IPS DF 19.7 (cell line): Measurements from ENCODE around the gene BLVRB.
"Not testable (repeated sequence)": the region's sequence is repeated elsewhere in the genome, so short reads cannot be mapped to it uniquely, and the experiment has no call there.

Experiments used
- DNase-seq: peaks from one replicate; pipeline ENCODE4 v3.0.0-alpha.2; 2013; ENCODE audit warnings: low read depth, low spot score

Gene BLVRB

DNA sequence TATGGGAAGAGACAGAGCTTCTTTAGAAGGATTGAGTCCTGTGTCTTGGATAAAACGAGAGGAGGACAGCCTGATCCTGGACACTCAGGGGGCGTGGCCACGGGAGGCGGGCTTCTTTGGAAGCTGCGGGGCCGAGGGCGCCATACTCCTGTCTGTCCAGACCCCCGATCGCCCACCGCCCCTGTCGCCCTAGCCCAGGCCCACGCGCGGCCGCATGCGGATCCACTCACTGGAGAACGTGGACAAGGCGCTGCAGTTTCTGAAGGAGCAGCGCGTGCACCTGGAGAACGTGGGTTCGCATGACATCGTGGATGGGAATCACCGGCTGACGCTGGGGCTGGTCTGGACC lies 24.3 kb upstream of the BLVRB start:
- no peak for DNase-seq

GRCh38 chr19:40486017-40486416 lies 20.5 kb upstream of the BLVRB start:
- no peak for DNase-seq

DNA sequence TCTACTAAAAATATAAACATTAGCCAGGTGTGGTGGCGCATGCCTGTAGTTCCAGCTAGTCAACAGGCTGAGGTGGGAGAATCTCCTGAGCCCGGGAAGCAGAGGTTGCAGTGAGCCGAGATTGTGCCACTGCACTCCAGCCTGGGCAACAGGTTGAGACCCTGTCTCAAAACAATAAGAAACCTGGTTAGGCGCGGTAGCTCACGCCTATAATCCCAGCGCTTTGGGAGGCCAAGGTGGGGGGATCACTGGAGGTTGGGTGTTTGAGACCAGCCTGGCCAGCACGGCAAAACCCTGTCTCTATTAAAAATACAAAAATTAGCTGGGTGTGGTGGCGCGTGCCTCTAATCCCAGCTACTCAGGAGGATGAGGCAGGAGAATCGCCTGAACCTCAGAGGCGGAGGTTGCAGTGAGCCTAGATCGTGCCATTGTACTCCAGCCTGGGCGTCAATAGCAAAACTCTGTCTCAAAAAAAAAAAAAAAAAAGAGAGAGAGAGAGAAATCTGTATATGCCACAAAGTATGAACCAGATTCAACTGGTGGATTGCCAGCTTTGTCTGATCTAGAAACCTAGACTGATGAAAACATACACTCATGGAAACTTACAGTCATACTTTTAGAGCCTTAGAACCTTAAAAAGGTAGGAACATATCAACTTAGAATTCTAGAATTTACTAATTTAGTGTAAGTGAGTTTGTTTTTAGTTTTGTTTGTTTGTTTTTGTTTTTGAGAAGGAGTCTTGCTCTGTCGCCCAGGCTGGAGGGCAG lies 10.5 kb upstream of the BLVRB start:
- not testable (repeated sequence) for DNase-seq

DNA sequence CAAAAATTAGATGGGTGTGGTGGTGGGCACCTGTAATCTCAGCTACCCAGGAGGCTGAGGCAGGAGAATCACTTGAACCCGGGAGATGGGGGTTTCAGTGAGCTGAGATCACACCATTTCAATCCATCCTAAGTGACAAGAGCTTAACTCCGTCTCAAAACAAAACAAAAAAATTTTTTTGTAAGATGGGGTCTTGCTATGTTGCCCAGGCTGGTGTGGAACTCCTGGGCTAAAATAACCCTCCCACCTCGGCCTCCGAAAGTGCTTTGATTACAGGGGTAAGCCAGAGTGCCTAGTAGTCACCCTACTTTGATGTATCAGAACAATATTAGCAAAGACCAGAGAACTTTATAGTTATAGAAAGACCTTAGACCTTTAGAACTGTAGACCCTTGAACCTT lies 9.2 kb upstream of the BLVRB start:
- no peak for DNase-seq

DNA sequence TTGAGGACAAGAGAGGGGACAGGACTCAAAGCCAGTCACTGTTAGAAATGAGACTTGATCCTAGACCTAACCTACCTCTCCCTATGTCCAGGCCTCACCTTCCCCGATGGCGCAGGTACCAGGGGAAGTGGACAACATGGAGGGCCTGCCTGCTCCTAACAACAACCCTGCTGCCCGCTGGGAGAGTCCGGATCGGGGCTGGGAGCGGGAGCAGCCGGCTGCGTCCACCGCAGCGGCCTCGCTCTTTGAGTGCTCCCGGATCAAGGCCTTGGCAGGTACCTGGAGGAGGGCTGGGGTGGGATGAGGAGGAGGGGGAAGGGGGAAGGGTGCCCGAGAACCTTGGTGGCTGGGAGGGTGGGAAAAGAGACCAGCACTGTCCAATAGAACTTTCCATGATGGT lies 7.0 kb upstream of the BLVRB start:
- DNase-seq: no peak

DNA sequence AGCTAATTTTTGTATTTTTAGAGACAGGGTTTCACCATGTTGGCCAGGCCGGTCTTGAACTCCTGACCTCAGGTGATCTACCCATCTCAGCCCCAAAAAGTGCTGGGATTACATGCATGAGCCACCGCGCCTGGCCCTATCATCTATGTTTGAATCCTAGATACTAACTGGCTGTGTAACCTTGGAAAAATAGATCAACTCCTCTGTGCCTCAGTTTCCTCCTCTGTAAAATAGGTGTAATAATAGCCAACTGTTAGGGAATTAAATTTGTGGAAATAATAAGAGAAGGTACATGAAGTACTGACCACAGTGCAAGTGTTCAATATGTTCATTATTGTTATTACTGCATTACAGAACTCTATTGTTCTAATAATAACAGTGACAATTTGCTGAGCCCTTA lies 5.6 kb upstream of the BLVRB start:
- DNase-seq: no peak

DNA sequence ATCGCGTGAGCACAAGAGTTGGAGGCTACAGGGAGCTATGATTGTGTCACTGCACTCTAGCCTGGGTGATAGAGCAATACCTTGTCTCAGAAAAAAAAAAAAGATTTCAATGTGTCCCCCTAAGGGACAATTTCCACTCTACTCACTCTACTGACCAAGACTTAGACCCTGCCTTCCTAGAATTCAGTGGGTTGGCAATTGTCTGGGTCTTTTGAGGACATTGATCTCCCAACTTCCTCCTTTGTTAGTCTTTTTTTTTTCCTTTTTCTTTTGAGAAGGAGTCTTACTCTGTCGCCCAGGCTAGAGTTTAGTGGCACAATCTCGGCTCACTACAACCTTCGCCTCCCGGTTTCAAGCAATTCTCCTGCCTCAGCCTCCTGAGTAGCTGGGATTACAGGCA lies 3.5 kb upstream of the BLVRB start:
- no peak for DNase-seq

GRCh38 chr19:40466985-40467734 lies 1.6 kb upstream of the BLVRB start, which contains the start of gene SPTBN4:
TSS of gene SPTBN4 (plus strand) at chr19:40467001. CDS start at chr19:40472622, 5,621 bp downstream.
- no peak for DNase-seq

GRCh38 chr19:40466219-40466984 lies 857 bp upstream of the BLVRB start:
- DNase-seq: no peak

GRCh38 chr19:40465025-40465556 lies 454 bp downstream of the BLVRB start:
- DNase-seq: no peak

DNA sequence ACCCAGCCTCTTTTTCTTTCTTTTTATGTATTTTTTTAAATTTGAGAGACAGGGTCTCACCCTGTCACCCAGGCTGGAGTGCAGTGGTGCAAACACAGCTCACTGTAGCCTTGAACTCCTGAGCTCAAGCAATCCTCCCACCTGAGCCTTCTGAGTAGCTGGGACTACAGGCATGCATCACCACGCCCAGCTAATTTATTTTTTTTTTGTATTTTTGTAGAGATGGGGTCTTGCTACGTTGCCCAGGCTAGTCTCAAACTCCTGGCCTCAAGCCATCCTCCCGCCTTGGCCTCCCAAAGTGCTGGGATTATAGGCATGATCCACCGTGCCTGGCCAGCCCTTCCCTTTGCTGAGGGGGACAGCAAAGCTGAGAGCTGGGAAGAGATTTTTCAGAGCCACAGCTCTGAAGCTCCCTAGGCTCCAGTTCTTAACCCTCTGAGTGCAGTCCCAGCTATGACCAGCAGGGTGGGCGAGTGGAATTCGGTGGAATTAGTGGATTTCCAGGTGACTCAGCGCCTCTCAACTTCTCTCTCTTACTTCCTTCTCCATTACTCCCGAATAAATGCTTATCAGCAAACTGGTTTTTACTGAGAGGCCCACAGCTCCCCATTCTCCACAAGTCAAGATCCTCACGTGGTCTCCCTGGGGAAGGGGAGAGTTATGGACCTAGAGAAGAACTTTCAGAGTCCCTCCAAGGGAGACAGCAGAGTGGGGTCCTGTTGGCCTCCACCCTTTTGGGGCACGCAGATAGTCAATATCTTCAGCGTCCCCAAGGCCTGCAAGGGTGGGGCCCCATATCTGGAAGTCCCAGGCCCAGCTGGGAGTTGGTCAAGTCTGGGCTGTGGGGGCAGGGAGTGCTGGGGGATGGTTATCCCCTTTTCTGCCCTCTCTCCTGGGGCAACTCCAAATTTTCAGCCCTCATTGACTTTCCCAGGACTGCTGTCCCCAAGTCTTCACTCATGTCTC lies 1.2 kb downstream of the BLVRB start:
- no peak for DNase-seq

DNA sequence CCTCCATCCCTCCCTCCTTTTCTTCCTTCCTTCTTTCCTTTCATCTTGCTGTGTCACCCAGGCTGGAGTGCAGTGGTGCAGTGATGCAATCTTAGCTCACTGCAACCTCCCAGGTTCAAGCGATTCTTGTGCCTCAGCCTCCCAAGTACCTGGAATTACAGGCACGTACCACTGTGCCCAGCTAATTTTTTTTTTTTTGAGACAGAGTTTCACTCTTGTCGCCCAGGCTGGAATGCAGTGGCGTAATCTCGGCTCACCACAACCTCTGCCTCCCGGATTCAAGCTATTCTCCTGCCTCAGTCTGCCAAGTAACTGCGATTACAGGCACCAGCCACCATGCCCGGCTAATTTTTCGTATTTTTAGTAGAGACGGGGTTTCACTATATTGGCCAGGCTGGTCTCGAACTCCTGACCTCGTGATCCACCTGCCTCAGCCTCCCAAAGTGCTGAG lies 1.9 kb downstream of the BLVRB start:
- not testable (repeated sequence) for DNase-seq

DNA sequence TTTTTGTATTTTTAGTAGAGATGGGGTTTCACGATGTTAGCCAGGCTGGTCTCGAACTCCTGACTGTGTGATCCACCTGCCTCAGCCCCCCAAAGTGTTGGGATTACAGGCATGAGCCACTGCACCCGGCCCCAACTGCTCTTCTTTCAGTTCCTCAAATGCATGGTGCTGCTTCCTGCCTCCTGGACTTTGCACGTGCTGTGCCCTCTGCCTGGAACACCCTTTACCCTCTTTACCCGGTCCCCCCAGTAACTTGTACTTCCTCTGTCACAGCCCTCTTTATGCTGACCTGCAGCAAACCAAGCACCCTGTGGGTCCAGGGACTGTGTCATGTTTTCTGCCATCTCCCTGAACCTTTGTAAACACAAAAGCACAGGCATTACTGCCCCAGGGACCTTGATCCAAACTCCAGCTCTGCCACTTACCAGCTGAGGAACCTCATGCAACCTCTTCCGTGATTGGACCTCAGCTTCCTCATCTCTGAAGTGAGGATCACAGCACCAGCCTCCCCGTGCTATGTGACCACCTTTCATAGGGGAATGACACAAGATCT lies 3.8 kb downstream of the BLVRB start:
- no peak for DNase-seq

DNA sequence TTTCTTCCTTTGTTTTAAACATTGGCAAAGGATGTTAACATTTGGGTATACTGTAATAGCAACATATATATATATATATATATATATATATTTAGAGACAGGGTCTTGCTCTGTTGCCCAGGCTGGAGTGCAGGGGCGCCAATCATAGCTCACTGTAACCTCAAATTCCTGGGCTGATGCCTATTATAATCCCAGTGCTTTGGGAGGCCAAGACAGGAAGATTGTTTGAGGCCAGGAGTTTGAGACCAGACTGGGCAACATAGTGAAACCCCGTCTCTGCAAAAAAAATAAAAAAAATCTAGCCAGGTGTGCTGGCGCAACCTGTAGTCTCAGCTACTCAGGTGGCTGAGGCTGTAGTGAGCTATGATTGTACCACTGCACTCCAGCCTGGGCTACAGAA lies 5.4 kb downstream of the BLVRB start:
- no peak for DNase-seq

DNA sequence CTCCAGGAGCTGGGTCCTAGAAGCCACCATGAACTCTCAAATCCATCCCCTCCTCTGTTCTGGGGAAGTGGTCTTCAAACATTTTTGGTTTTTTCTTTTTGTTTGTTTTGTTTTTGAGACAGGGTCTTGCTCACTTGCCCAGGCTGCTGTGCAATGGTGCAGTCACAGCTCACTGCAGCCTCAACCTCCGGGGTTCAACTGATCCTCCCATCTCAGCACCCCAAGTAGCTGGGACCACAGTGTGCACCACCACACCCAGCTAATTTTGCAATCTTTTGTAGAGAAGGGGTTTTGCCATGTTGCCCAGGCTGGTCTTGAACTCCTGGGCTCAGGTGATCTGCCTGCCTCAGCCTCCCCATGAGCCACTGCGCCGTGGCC lies 7.0 kb downstream of the BLVRB start:
- no peak for DNase-seq

DNA sequence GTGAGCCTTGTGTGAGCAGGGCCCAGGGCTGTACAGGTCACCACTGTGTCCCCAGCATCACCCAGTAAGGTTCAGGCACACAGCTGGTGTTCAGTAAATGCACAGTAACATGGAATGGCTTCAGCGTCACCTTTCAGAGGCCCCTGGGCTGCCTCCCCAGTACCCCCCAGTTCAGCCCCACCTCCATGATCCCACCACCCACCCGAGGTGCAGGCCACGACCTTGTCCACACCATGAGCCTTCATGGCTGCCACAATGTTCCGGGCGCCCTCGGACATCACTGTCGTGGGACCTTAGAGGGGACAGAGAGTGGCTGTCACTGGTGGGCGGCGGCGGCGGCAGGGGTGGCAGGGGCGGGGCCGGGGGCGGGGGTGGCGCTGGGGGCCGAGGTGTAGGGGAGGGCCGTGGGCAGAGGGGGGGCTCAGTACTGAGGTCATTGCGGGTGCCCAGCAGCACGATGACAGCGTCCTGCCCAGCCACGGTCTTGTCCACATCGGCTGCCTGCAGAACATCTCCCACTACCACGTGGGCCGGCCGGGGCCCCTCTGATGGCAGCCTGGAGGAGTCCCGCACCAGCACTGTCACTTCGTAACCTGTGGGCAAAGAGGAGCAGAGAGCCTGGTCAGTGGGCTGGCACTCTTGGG lies 7.5 kb downstream of the BLVRB start:
- DNase-seq: no peak

- DNase-seq: no peak
Observed at GRCh38 chr19:40457048-40457447, 8.5 kb downstream of the BLVRB start.

DNA sequence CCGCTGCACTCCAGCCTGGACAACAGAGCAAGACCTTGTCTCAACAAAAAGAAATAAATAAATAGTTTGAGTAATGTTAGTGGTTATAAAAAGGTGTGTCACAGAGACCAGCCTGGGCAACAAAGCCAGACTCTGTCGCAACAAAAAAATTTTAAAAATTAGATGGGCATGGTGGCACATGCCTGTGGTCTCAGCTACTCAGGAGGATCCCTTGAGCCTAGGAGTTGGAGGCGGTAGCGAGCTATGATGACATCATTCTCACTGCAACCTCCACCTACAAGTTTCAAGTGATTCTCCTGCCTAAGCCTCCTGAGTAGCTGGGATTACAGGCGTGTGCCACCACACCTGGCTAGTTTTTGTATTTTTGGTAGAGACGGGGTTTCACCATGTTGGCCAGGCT lies 11.6 kb downstream of the BLVRB start:
- not testable (repeated sequence) for DNase-seq

DNA sequence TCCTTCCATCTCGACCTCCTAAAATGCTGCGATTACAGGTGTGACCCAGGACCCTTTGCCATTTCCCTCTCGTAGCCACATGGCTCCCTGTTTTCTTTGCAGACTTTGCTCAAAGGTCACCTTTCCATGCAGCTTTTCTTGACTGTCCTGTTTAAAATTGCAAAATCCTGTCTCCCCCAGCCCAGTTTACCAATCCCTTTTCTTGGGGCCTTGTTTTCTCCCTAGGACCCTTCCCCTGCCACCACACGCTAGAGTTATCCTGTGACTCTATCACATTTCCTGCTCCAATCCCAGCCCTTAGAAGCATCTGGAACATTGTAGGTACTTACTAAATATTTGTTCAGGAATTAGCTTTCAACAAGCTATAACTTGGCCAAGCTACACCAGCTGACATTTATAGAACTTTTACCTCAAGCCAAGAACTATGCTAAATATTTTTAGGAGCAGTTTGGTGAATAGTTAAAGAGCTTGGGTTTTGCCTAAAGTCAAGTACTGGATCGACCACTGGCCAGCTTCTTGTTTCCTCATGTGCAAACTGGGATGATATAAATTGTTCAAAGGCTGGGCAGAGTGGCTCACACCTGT lies 12.3 kb downstream of the BLVRB start:
- no peak for DNase-seq

GRCh38 chr19:40452016-40452415 lies 13.5 kb downstream of the BLVRB start:
- DNase-seq: no peak
